ENCODE data around the gene AUTS2.

- TF ChIP-seq ZNF114 (CRISPR knock-in tag; IDR thresholded peaks at IDR 0.05) (no peak), CTCF (conservative IDR thresholded peaks at IDR 0.05; ENCODE audit: low read depth in 2 of 2) (no peak), EZH2 (IDR thresholded peaks at IDR 0.05; ENCODE audit: low read depth, unreplicated experiment) (no peak), POLR2AphosphoS5 (IDR thresholded peaks at IDR 0.05; ENCODE audit: low read depth) (no peak), EZH2phosphoT487 (IDR thresholded peaks at IDR 0.05; ENCODE audit: unreplicated experiment) (no peak), NANOG (IDR thresholded peaks at IDR 0.05; ENCODE audit: borderline replicate concordance) (no peak), CREB1 (CRISPR knock-in tag; IDR thresholded peaks at IDR 0.05; ENCODE audit: low read depth) (no peak), REST (IDR thresholded peaks at IDR 0.05; ENCODE audit: unreplicated experiment) (no peak), ZNF331 (CRISPR knock-in tag; IDR thresholded peaks at IDR 0.05; ENCODE audit: low read depth) (no peak)
These were observed 150.3 kb downstream of the AUTS2 start for GRCh38 chr7:69748530-69748929.

All from GM23338 (cell line).